RCC 7860 (cell line): Measurements from ENCODE around the gene C1QTNF9B.
"Not testable (repeated sequence)": the region's sequence is repeated elsewhere in the genome, so short reads cannot be mapped to it uniquely, and the experiment has no call there.

ENCODE experiments used
- DNase-seq: peaks from one replicate; pipeline ENCODE4 v3.0.0-alpha.2; 2015; ENCODE audit warnings: low spot score
- FAIRE-seq: peaks from 2 replicates; lab custom pipeline; 2012; peaks lifted over from hg19 to GRCh38; lab: Jason Lieb, UNC

Gene C1QTNF9B

GRCh38 chr13:23897452-23897919 is at the start of gene C1QTNF9B:
C1QTNF9B (minus strand) TSS chr13:23897502.
- FAIRE-seq, DNase-seq: not testable (repeated sequence)

- no peak for FAIRE-seq
These were observed 49.6 kb upstream of the C1QTNF9B start for GRCh38 chr13:23946900-23947299.

GRCh38 chr13:23946067-23946466 is 48.8 kb upstream of the C1QTNF9B start:
- no peak for FAIRE-seq

More at GRCh38 chr13:23946900-23947299, 49.6 kb upstream of the C1QTNF9B start:
- no peak for DNase-seq

GRCh38 chr13:23945612-23946011 is 48.3 kb upstream of the C1QTNF9B start:
- no peak for DNase-seq
- no peak for FAIRE-seq

More at GRCh38 chr13:23946067-23946466, 48.8 kb upstream of the C1QTNF9B start:
- no peak for DNase-seq

- FAIRE-seq: no peak
- no peak for DNase-seq
These were observed 43.9 kb upstream of the C1QTNF9B start for GRCh38 chr13:23941211-23941610.

- not testable (repeated sequence) for DNase-seq, FAIRE-seq
These were observed 42.4 kb upstream of the C1QTNF9B start for GRCh38 chr13:23939666-23940065.

- FAIRE-seq: no peak
- DNase-seq: no peak
These were observed 37.2 kb upstream of the C1QTNF9B start for GRCh38 chr13:23934520-23934919.

GRCh38 chr13:23928985-23929384 is 31.7 kb upstream of the C1QTNF9B start:
- DNase-seq: peak; percentile 69
- FAIRE-seq: peak; percentile 60

- no peak for DNase-seq
- FAIRE-seq: no peak
These were observed 25.7 kb upstream of the C1QTNF9B start for GRCh38 chr13:23923031-23923430.

GRCh38 chr13:23922005-23922932 is 25.0 kb upstream of the C1QTNF9B start:
- FAIRE-seq (no peak), DNase-seq (no peak)

- peak; percentile 14 for DNase-seq
- FAIRE-seq: peak; percentile 81
These were observed 24.2 kb upstream of the C1QTNF9B start for GRCh38 chr13:23921451-23921888.

- FAIRE-seq (no peak), DNase-seq (no peak)
These were observed 21.7 kb upstream of the C1QTNF9B start for GRCh38 chr13:23919006-23919405.

- FAIRE-seq (no peak), DNase-seq (no peak)
These were observed 20.9 kb upstream of the C1QTNF9B start for GRCh38 chr13:23918208-23918607.

GRCh38 chr13:23915308-23915707 is 18.0 kb upstream of the C1QTNF9B start:
- no peak for FAIRE-seq
- DNase-seq: no peak

GRCh38 chr13:23912469-23912868 is 15.2 kb upstream of the C1QTNF9B start:
- DNase-seq (no peak), FAIRE-seq (no peak)

GRCh38 chr13:23909606-23910005 is 12.3 kb upstream of the C1QTNF9B start:
- DNase-seq (no peak), FAIRE-seq (no peak)

GRCh38 chr13:23905766-23906165 is 8.5 kb upstream of the C1QTNF9B start:
- FAIRE-seq (no peak), DNase-seq (no peak)

- DNase-seq (no peak), FAIRE-seq (no peak)
These were observed 6.6 kb upstream of the C1QTNF9B start for GRCh38 chr13:23903906-23904280.

GRCh38 chr13:23902975-23903905 is 5.9 kb upstream of the C1QTNF9B start:
- DNase-seq (no peak), FAIRE-seq (no peak)

GRCh38 chr13:23901365-23901764 is 4.1 kb upstream of the C1QTNF9B start:
- FAIRE-seq (no peak), DNase-seq (no peak)

- DNase-seq: no peak
- peak; percentile 26 for FAIRE-seq
These were observed 2.3 kb upstream of the C1QTNF9B start for GRCh38 chr13:23899555-23899954.
